GM23338 (cell line): Measurements from ENCODE around the gene PDCD10. TPM values are rescaled to one million over a fixed set of nuclear protein-coding genes. Genes with fewer than 3 reads are reported as not detected.

Source experiments
- ATAC-seq: fragments of 200-7000 bp; cut with Tn5 transposase; 3 replicates; pipeline ENCODE4 v1.9.1; 2020
- DNase-seq: peaks from one replicate; pipeline ENCODE4 v3.0.0-alpha.2; 2015; ENCODE audit warnings: low spot score
- H2AFZ ChIP-seq: fragments of 200-600 bp; sonication (generic); 2 replicates; pipeline ENCODE4 v1.8.0; 2016; ENCODE audit warnings: antibody characterized with exemption, mild to moderate bottlenecking, moderate library complexity
- H3F3A ChIP-seq: fragments of 200-600 bp; sonication (generic); replicated peaks from 2 replicates; pipeline ENCODE4 v1.8.0; 2017; ENCODE audit warnings: antibody characterized with exemption, mixed run types, low read depth
- H3K27ac ChIP-seq: fragments of 200-600 bp; sonication (generic); 2 replicates; pipeline ENCODE4 v1.6.1; 2016; ENCODE audit warnings: low read depth
- H3K27me3 ChIP-seq: fragments of 200-600 bp; sonication (generic); 2 replicates; pipeline ENCODE4 v1.8.0; 2016; ENCODE audit warnings: mild to moderate bottlenecking, mixed run types, moderate library complexity; ENCODE audit not compliant: insufficient read depth
- H3K36me3 ChIP-seq: fragments of 200-600 bp; sonication (generic); 2 replicates; pipeline ENCODE4 v1.8.0; 2016; ENCODE audit warnings: mild to moderate bottlenecking; ENCODE audit not compliant: insufficient read depth
- H3K4me1 ChIP-seq: fragments of 200-600 bp; sonication (generic); 2 replicates; pipeline ENCODE4 v1.8.0; 2016; ENCODE audit warnings: mild to moderate bottlenecking, moderate library complexity; ENCODE audit not compliant: insufficient read depth
- H3K4me2 ChIP-seq: fragments of 200-600 bp; sonication (generic); 2 replicates; pipeline ENCODE4 v1.7.1; 2017; ENCODE audit warnings: mixed run types
- H3K4me3 ChIP-seq: fragments of 200-600 bp; sonication (generic); 2 replicates; pipeline ENCODE4 v1.6.1; 2016; ENCODE audit warnings: mixed run types
- H3K79me2 ChIP-seq: fragments of 200-600 bp; sonication (generic); replicated peaks from 2 replicates; pipeline ENCODE4 v1.8.0; 2017; ENCODE audit warnings: mild to moderate bottlenecking; ENCODE audit not compliant: insufficient read depth
- H3K9me2 ChIP-seq: fragments of 200-600 bp; sonication (generic); 2 replicates; pipeline ENCODE4 v1.8.0; 2017; ENCODE audit not compliant: insufficient read depth
- H4K20me1 ChIP-seq: fragments of 200-600 bp; sonication (generic); replicated peaks from 2 replicates; pipeline ENCODE4 v1.8.0; 2017; ENCODE audit warnings: mild to moderate bottlenecking; ENCODE audit not compliant: insufficient read depth
- H3K27ac Mint-ChIP-seq: 2 replicates; pipeline ENCODE4 v1.8.0; 2020; ENCODE audit warnings: inconsistent platforms, mild to moderate bottlenecking, moderate library complexity, mixed read lengths
- H3K27me3 Mint-ChIP-seq: 3 replicates; pipeline ENCODE4 v1.8.0; 2022; ENCODE audit warnings: low read depth, mild to moderate bottlenecking, moderate library complexity, mixed read lengths, inconsistent platforms; ENCODE audit not compliant: insufficient read depth, poor library complexity
- H3K36me3 Mint-ChIP-seq: 3 replicates; pipeline ENCODE4 v1.8.0; 2021; ENCODE audit warnings: low read depth, mild to moderate bottlenecking, inconsistent platforms, moderate library complexity, mixed read lengths
- H3K4me1 Mint-ChIP-seq: 3 replicates; pipeline ENCODE4 v1.8.0; 2020; ENCODE audit warnings: mild to moderate bottlenecking, inconsistent platforms, mixed read lengths
- H3K4me3 Mint-ChIP-seq: 3 replicates; pipeline ENCODE4 v1.8.0; 2021; ENCODE audit warnings: moderate library complexity, mild to moderate bottlenecking, inconsistent platforms, mixed read lengths
- H3K9me3 Mint-ChIP-seq: 3 replicates; pipeline ENCODE4 v1.8.0; 2020; ENCODE audit warnings: moderate library complexity, mild to moderate bottlenecking, inconsistent platforms, mixed read lengths
- CREB1 ChIP-seq: fragments of 250-450 bp; sonication (Bioruptor Pico); IDR thresholded peaks from 2 replicates; pipeline ENCODE4 v1.5.0; 2020; ENCODE audit warnings: low read depth, mild to moderate bottlenecking, moderate library complexity
- EZH2 ChIP-seq: fragments of 200-600 bp; sonication (generic); IDR thresholded peaks from one replicate; pipeline ENCODE4 v1.8.0; 2017; ENCODE audit warnings: antibody characterized with exemption, mild to moderate bottlenecking, low read depth; ENCODE audit not compliant: unreplicated experiment
- EZH2phosphoT487 ChIP-seq: fragments of 200-600 bp; sonication (generic); IDR thresholded peaks from one replicate; pipeline ENCODE4 v1.8.1; 2018; ENCODE audit warnings: antibody characterized with exemption; ENCODE audit not compliant: unreplicated experiment
- JUNB ChIP-seq: IDR thresholded peaks from one replicate; pipeline ENCODE4 v1.6.1; 2016; ENCODE audit warnings: antibody characterized with exemption; ENCODE audit not compliant: unreplicated experiment
- POLR2AphosphoS5 ChIP-seq: IDR thresholded peaks from 2 replicates; pipeline ENCODE4 v1.6.1; 2016; ENCODE audit warnings: antibody characterized with exemption, low read depth
- STAT1 ChIP-seq: IDR thresholded peaks from one replicate; pipeline ENCODE4 v1.6.1; 2016; ENCODE audit warnings: antibody characterized with exemption; ENCODE audit not compliant: unreplicated experiment
- ZNF331 ChIP-seq: fragments of 250-450 bp; sonication (Bioruptor Pico); IDR thresholded peaks from 2 replicates; pipeline ENCODE4 v1.5.0; 2020; ENCODE audit warnings: low read depth, mild to moderate bottlenecking, moderate library complexity
- polyA plus RNA-seq: library from polyadenylated mRNA; unstranded; fragments of >200 nt; fragmentation: Nextera tagmentation; extraction: Ambion mirVana; gene quantifications from 2 replicates; pipeline ENCODE4 v1.2.1, GENCODE V29; 2016
- total RNA-seq: library from RNA; depleted of rRNA; stranded (reverse); fragments of >200 nt; shearing (Covaris generic); gene quantifications from 2 replicates; pipeline ENCODE4 v1.2.3, GENCODE V29; 2014
- TF ChIP-seq, protein P1 (sequence below): IDR thresholded peaks from one replicate; pipeline ENCODE4 v1.6.1; 2018; ENCODE audit warnings: antibody characterized with exemption; ENCODE audit not compliant: unreplicated experiment

The PDCD10 gene
- total and polyA plus RNA-seq, 2 experiments from 2014 or later, result 95.2 to 125 TPM

DNA sequence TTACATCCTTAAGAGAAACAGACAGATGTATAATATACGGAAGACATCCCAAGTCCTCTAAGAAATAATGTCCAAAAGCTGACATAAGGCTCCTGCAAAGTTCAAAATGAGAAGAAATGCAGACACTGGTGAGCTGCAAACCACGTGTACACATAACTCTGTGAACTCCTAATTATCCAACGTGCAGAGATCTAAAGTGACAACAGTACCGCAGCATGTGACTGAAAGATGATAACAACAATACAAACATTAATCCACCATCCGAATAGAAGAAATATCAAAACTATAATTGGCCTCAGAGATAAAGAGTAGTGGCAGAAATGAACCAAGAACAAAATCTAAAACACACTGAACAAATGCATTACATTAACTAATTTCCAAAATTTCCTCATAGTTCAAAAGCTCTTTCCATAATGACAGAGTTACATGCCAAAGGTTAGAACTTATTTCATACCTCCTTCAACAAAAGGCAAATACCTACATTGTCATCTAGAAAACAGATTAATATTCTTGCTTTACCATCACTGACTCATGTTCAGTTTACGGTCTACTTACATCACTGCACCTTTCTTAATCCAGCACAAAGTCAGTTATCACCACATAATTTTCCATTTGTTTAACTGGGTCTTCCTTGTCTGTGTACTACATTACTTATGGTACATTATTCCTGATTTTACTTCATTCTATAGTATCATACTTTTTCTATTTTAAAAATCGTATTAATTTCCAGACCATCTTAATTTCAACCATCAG, 2.2 kb downstream of the PDCD10 start:
- no peak for ATAC-seq
- no peak for TF ChIP-seq CREB1 (CRISPR knock-in tag)
- no peak for TF ChIP-seq JUNB
- peaks cover 81% of the 10 kb centered on the region for H3K79me2 ChIP-seq
- H3K27me3 ChIP-seq, result no peaks in the 10 kb centered on the region
- Mint-ChIP-seq H3K27ac (0 out of 2 replicates have a peak overlapping the region, but pooled peaks have one; percentile 1), H3K27me3 (no peaks in the 10 kb centered on the region), H3K4me3 (no peak overlapping the region), H3K9me3 (no peaks in the 10 kb centered on the region), H3K4me1 (peaks cover 38% of the 10 kb centered on the region), H3K36me3 (no peaks in the 10 kb centered on the region)
- no peak overlapping the region for H2AFZ ChIP-seq
- H3K4me2 ChIP-seq, result peak overlapping the region; percentile 82
- no peaks in the 10 kb centered on the region for H3K9me2 ChIP-seq
- no peak overlapping the region for H3K27ac ChIP-seq
- no peaks in the 10 kb centered on the region for H3K36me3 ChIP-seq
- H3K4me1 ChIP-seq, result peaks cover 53% of the 10 kb centered on the region
- peaks cover 35% of the 10 kb centered on the region for H4K20me1 ChIP-seq
- DNase-seq, result no peak
- H3K4me3 ChIP-seq, result peak overlapping the region; percentile 73
- no peaks in the 10 kb centered on the region; the same call in 1 of the 2 replicates for H3F3A ChIP-seq

DNA sequence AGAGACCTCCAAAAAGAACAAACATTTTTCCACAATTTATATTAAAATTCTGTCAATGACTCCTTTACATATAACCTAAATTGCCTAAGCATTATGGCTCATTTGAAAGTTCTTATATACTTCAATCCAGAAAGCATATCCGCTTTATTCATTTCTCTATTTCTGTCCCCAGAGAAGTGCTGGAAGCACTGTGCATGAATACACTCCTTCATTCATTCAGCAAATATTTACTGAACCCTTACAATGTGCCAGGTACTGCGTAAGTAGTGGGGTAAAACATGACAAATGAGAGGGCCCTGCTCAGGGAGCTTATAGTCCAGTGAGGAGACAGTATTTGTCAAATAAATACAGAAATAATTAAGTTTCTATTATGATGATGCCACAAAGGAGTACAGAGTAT, 3.3 kb downstream of the PDCD10 start:
- ATAC-seq, result no peak
- no peak overlapping the region; the same call in 1 of the 3 replicates for H3K4me3 Mint-ChIP-seq
- Histone ChIP-seq H2AFZ (no peak overlapping the region), H3K9me2 (no peaks in the 10 kb centered on the region), H3K4me2 (no peak overlapping the region), H3F3A (no peaks in the 10 kb centered on the region; the same call in 1 of the 2 replicates), H3K4me1 (peaks cover 56% of the 10 kb centered on the region), H3K4me3 (peak overlapping the region; percentile 5; the same call in 1 of the 2 replicates), H3K27ac (no peak overlapping the region), H4K20me1 (peaks cover 42% of the 10 kb centered on the region), H3K79me2 (peaks cover 81% of the 10 kb centered on the region), H3K36me3 (no peaks in the 10 kb centered on the region), H3K27me3 (no peaks in the 10 kb centered on the region)
- no peaks in the 10 kb centered on the region for H3K36me3 Mint-ChIP-seq
- no peak for DNase-seq
- H3K4me1 Mint-ChIP-seq, result peaks cover 45% of the 10 kb centered on the region
- no peak overlapping the region for H3K27ac Mint-ChIP-seq
- H3K27me3 Mint-ChIP-seq, result no peaks in the 10 kb centered on the region
- no peak for TF ChIP-seq POLR2AphosphoS5
- TF ChIP-seq EZH2, result no peak
- no peak for TF ChIP-seq EZH2phosphoT487
- no peak for TF ChIP-seq STAT1
- no peak for TF ChIP-seq JUNB
- TF ChIP-seq, protein P1, sequence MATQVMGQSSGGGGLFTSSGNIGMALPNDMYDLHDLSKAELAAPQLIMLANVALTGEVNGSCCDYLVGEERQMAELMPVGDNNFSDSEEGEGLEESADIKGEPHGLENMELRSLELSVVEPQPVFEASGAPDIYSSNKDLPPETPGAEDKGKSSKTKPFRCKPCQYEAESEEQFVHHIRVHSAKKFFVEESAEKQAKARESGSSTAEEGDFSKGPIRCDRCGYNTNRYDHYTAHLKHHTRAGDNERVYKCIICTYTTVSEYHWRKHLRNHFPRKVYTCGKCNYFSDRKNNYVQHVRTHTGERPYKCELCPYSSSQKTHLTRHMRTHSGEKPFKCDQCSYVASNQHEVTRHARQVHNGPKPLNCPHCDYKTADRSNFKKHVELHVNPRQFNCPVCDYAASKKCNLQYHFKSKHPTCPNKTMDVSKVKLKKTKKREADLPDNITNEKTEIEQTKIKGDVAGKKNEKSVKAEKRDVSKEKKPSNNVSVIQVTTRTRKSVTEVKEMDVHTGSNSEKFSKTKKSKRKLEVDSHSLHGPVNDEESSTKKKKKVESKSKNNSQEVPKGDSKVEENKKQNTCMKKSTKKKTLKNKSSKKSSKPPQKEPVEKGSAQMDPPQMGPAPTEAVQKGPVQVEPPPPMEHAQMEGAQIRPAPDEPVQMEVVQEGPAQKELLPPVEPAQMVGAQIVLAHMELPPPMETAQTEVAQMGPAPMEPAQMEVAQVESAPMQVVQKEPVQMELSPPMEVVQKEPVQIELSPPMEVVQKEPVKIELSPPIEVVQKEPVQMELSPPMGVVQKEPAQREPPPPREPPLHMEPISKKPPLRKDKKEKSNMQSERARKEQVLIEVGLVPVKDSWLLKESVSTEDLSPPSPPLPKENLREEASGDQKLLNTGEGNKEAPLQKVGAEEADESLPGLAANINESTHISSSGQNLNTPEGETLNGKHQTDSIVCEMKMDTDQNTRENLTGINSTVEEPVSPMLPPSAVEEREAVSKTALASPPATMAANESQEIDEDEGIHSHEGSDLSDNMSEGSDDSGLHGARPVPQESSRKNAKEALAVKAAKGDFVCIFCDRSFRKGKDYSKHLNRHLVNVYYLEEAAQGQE, result no peak
- TF ChIP-seq ZNF331 (CRISPR knock-in tag), result no peak
- H3K9me3 Mint-ChIP-seq, result no peaks in the 10 kb centered on the region
